ENCODE measurements around the gene MARCHF4. TPM values are rescaled to one million over a fixed set of nuclear protein-coding genes. Genes with fewer than 3 reads are reported as not detected.

MARCHF4 gene
- total and polyA plus RNA-seq, 2 donors (not counting 3 experiments of a cell fraction or from before 2014, with no cell fraction given), result 11.7 to 21.5 TPM

DNA sequence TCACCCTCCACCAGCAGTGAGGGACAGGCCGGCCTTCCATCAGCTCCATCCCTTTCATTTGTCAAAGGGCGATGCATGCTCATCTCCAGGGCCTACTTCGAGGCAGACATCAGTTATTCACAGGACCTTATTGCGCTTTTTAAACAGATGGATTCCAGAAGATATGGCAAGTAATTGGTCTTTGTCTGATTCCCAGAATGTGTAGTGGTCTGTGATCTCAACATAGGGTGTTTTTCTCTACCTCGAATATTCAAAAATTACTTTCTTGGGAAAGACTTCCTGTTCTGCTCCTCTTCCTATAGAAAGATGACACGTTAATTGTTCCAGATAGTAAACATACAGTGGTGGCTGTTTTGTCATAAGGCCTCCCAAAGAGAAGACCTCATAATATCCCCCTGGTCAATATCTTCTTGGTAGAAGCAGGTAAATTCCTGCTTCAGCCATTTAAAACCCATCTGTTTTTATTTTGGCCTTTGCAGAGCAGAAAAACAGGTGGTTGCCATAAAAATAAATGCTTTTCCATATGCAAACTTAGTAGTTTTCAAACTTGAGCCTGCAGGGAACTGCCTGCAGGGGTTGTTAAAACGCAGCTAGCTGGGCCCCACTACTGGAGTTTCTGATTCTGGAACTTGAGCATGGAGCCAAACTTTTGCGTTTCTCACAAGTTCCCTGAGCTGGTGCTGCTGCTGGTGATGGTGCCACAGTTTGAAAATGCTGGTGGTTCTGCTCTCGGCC lies 48.3 kb upstream of the MARCHF4 start:
- peaks cover 11 to 35% of the 10 kb centered on the region in 2 experiments for H3K36me3 ChIP-seq (ENCODE audit: control insufficient read depth in 2 of 2, extremely low read depth in 1 of 2, insufficient read depth in 2 of 2, low read length in 2 of 2)
- intact Hi-C loops (cut with micrococcal nuclease) (no loop called here), dilution Hi-C loops (cut with MboI; ENCODE audit: extremely low pct_ligation_motif_present, low sequenced_read_pairs) (no loop called here)
- H3K4me1 ChIP-seq (ENCODE audit: control insufficient read depth, extremely low read depth, insufficient read depth, low read length), result no peaks in the 10 kb centered on the region
- TF ChIP-seq, protein P1, sequence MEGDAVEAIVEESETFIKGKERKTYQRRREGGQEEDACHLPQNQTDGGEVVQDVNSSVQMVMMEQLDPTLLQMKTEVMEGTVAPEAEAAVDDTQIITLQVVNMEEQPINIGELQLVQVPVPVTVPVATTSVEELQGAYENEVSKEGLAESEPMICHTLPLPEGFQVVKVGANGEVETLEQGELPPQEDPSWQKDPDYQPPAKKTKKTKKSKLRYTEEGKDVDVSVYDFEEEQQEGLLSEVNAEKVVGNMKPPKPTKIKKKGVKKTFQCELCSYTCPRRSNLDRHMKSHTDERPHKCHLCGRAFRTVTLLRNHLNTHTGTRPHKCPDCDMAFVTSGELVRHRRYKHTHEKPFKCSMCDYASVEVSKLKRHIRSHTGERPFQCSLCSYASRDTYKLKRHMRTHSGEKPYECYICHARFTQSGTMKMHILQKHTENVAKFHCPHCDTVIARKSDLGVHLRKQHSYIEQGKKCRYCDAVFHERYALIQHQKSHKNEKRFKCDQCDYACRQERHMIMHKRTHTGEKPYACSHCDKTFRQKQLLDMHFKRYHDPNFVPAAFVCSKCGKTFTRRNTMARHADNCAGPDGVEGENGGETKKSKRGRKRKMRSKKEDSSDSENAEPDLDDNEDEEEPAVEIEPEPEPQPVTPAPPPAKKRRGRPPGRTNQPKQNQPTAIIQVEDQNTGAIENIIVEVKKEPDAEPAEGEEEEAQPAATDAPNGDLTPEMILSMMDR (IDR thresholded peaks at IDR 0.05; ENCODE audit: extremely low read depth in 1 of 2, insufficient read depth in 1 of 2, low read depth in 1 of 2, low read length in 2 of 2), result no peak
- TF ChIP-seq JUN (IDR thresholded peaks at IDR 0.05; ENCODE audit: borderline replicate concordance, insufficient read depth, insufficient read length, low read depth) (no peak), GATA2 (IDR thresholded peaks at IDR 0.05; ENCODE audit: insufficient read depth, insufficient read length, low read depth, low read length) (no peak), POLR2A (IDR thresholded peaks at IDR 0.05; ENCODE audit: low read depth, low read length) (no peak), MAX (IDR thresholded peaks at IDR 0.05; ENCODE audit: insufficient read depth, insufficient read length) (no peak), FOS (IDR thresholded peaks at IDR 0.05; ENCODE audit: borderline replicate concordance, insufficient read depth, low read length) (no peak), EZH2 (IDR thresholded peaks at IDR 0.05; ENCODE audit: borderline replicate concordance, low read depth, low read length, severe bottlenecking) (no peak), POLR2AphosphoS5 (IDR thresholded peaks at IDR 0.05; ENCODE audit: insufficient read depth, low read depth, low read length) (no peak)
- H3K9ac ChIP-seq (replicated peaks; ENCODE audit: extremely low read depth, insufficient read depth, low read length), result no peak overlapping the region
- no peaks in the 10 kb centered on the region for H3K27me3 ChIP-seq (ENCODE audit: control insufficient read depth in 2 of 2, insufficient read depth in 2 of 2, low read length in 2 of 2)
- peaks cover 2% of the 10 kb centered on the region for H3K9me3 ChIP-seq (replicated peaks; ENCODE audit: control insufficient read depth, insufficient read depth, low read length)
- DNase-seq (ENCODE audit: low read depth, low spot score), result no peak
- H2AFZ ChIP-seq (ENCODE audit: low read depth, low read length), result no peak overlapping the region
- no peak overlapping the region for H3K27ac ChIP-seq (ENCODE audit: insufficient read depth, low read depth, low read length)
- ChIA-PET CTCF (no interaction called here), POLR2A (no interaction called here)
- BruUV-seq (replicated peaks), result no TSS peak
- H3K9me1 ChIP-seq (replicated peaks; ENCODE audit: control insufficient read depth, extremely low read depth, insufficient read depth, low read length), result no peaks in the 10 kb centered on the region
- no peak overlapping the region for H3K4me2 ChIP-seq (ENCODE audit: insufficient read depth, low read length)
- no peaks in the 10 kb centered on the region for H3K79me2 ChIP-seq (ENCODE audit: control insufficient read depth, insufficient read depth, low read length)
- no peak for FAIRE-seq
- H4K20me1 ChIP-seq (replicated peaks; ENCODE audit: control insufficient read depth, extremely low read depth, insufficient read depth, low read length), result no peaks in the 10 kb centered on the region
- no peak overlapping the region for H3K4me3 ChIP-seq (replicated peaks in 1 of 3; ENCODE audit: insufficient read depth in 1 of 3, low read depth in 1 of 3, low read length in 3 of 3)

All from endothelial cell of umbilical vein (primary cell).